Measurements from ENCODE around the gene ERRFI1.
"Not testable (repeated sequence)": the region's sequence is repeated elsewhere in the genome, so short reads cannot be mapped to it uniquely, and the experiment has no call there.

Gene ERRFI1

GRCh38 chr1:8063298-8064036 is 37.4 kb upstream of the ERRFI1 start:
- no peak for DNase-seq (ENCODE audit: low spot score)
- no peak for TF ChIP-seq CTCF (IDR thresholded peaks at IDR 0.05; ENCODE audit: borderline replicate concordance, control extremely low read depth, extremely low read depth, insufficient read depth, missing control alignments)
- in situ Hi-C loops (cut with MboI; ENCODE audit: low sequenced_read_pairs, unreplicated experiment): no loop called here

- in situ Hi-C loops (cut with MboI; ENCODE audit: low sequenced_read_pairs, unreplicated experiment): no loop called here
- no peak for DNase-seq (ENCODE audit: low spot score)
- no peak for TF ChIP-seq CTCF (IDR thresholded peaks at IDR 0.05; ENCODE audit: borderline replicate concordance, control extremely low read depth, extremely low read depth, insufficient read depth, missing control alignments)
Measured at GRCh38 chr1:8062861-8063260, 36.8 kb upstream of the ERRFI1 start.

- in situ Hi-C loops (cut with MboI; ENCODE audit: low sequenced_read_pairs, unreplicated experiment): no loop called here
- no peak for DNase-seq (ENCODE audit: low spot score)
Measured at GRCh38 chr1:8061673-8062386, 35.7 kb upstream of the ERRFI1 start.

GRCh38 chr1:8061210-8061609 is 35.1 kb upstream of the ERRFI1 start:
- TF ChIP-seq CTCF (IDR thresholded peaks at IDR 0.05; ENCODE audit: borderline replicate concordance, control extremely low read depth, extremely low read depth, insufficient read depth, missing control alignments): no peak
- in situ Hi-C loops (cut with MboI; ENCODE audit: low sequenced_read_pairs, unreplicated experiment): no loop called here
- DNase-seq (ENCODE audit: low spot score): no peak

More at GRCh38 chr1:8061673-8062386, 35.7 kb upstream of the ERRFI1 start:
- no peak for TF ChIP-seq CTCF (IDR thresholded peaks at IDR 0.05; ENCODE audit: borderline replicate concordance, control extremely low read depth, extremely low read depth, insufficient read depth, missing control alignments)

- in situ Hi-C loops (cut with MboI; ENCODE audit: low sequenced_read_pairs, unreplicated experiment): no loop called here
- DNase-seq (ENCODE audit: low spot score): no peak
- TF ChIP-seq CTCF (IDR thresholded peaks at IDR 0.05; ENCODE audit: borderline replicate concordance, control extremely low read depth, extremely low read depth, insufficient read depth, missing control alignments): no peak
Measured at GRCh38 chr1:8059161-8059622, 33.1 kb upstream of the ERRFI1 start.

- DNase-seq (ENCODE audit: low spot score); in situ Hi-C loops (cut with MboI; ENCODE audit: low sequenced_read_pairs, unreplicated experiment): not testable (repeated sequence)
Measured at GRCh38 chr1:8057779-8058178, 31.7 kb upstream of the ERRFI1 start.

GRCh38 chr1:8055973-8056372 is 29.9 kb upstream of the ERRFI1 start:
- TF ChIP-seq CTCF (IDR thresholded peaks at IDR 0.05; ENCODE audit: borderline replicate concordance, control extremely low read depth, extremely low read depth, insufficient read depth, missing control alignments): no peak
- in situ Hi-C loops (cut with MboI; ENCODE audit: low sequenced_read_pairs, unreplicated experiment): no loop called here
- no peak for DNase-seq (ENCODE audit: low spot score)
